Measurements from ENCODE around the gene DUSP10.

- TF ChIP-seq CTCF (IDR thresholded peaks at IDR 0.05) (no peak), POLR2A (IDR thresholded peaks at IDR 0.05) (no peak)
Measured at GRCh38 chr1:221704306-221704705, 37.6 kb downstream of the DUSP10 start.
